ENCODE measurements around the gene MEG3. TPM values are rescaled to one million over a fixed set of nuclear protein-coding genes. Genes with fewer than 3 reads are reported as not detected.

MEG3 gene
- total and polyA plus RNA-seq, 9 of the 15 experiments (the other 6 are each of a cell fraction or from before 2014, with no cell fraction given) = 0.10 to 5.3 (median 1.0) TPM; not detected in 1

GRCh38 chr14:100828031-100828769 is 2.3 kb downstream of the MEG3 start:
- ChIA-PET CTCF (ENCODE audit: low intra/inter-chr PET ratio) (no interaction called here), POLR2A (interaction anchor here (0.7 kb wide), 1 partner anchor 849 kb away, joined by 3 read pairs; no protein-coding TSS in a partner anchor)
- FAIRE-seq (no peak), ATAC-seq (peak; percentile 70; the same call in 2 of the 3 replicates), DNase-seq (ENCODE audit: extremely low read depth in 1 of 4, low spot score in 3 of 4) (peak; percentile 20 to 31 (median 24))
- Histone ChIP-seq H3K4me2 (ENCODE audit: insufficient read depth, low read length) (no peak overlapping the region), H3K27ac (ENCODE audit: extremely low read depth, low read depth, low read length) (no peak overlapping the region), H3K9me1 (ENCODE audit: control insufficient read depth, insufficient read depth, low read length) (no peaks in the 10 kb centered on the region), H3K4me3 (no peak overlapping the region), H3K4me1 (replicated peaks in 1 of 2; ENCODE audit: control insufficient read depth in 2 of 2, insufficient read depth in 2 of 2, low read length in 2 of 2) (peaks cover 0 to 8% of the 10 kb centered on the region in 2 experiments; a peak in 1 of 5 replicates), H3K9ac (ENCODE audit: insufficient read depth in 1 of 2, low read depth in 2 of 2, low read length in 2 of 2) (no peak overlapping the region), H4K20me1 (replicated peaks; ENCODE audit: control insufficient read depth, insufficient read depth, low read length) (no peaks in the 10 kb centered on the region), H3K79me2 (ENCODE audit: control insufficient read depth, insufficient read depth, low read length) (no peaks in the 10 kb centered on the region), H3K36me3 (ENCODE audit: control insufficient read depth, insufficient read depth, low read length) (no peaks in the 10 kb centered on the region), H2AFZ (ENCODE audit: low read depth, low read length) (no peak overlapping the region), H3K9me3 (replicated peaks; ENCODE audit: control insufficient read depth, insufficient read depth, low read depth, low read length) (peaks cover 2% of the 10 kb centered on the region), H3K27me3 (ENCODE audit: control insufficient read depth in 2 of 2, insufficient read depth in 2 of 2, low read length in 2 of 2) (no peaks in the 10 kb centered on the region)
- 66% methylated on average over 6 of the region's 26 CpGs for WGBS (ENCODE audit: insufficient coverage, low coverage, missing lambda C conversion rate)
- no TSS peak for BruUV-seq (replicated peaks)
- intact Hi-C loops (cut with micrococcal nuclease) = no loop called here
- in situ Hi-C loops (cut with MboI) = no loop called here
- no peak for TF ChIP-seq SRSF9 (IDR thresholded peaks at IDR 0.05; ENCODE audit: borderline replicate concordance, low read depth, low read length)
- TF ChIP-seq CBX3 (IDR thresholded peaks at IDR 0.05; ENCODE audit: borderline replicate concordance in 1 of 2, low read length in 2 of 2) = peak in 1 of 2 experiments; percentile 82; a peak in 1 of 3 replicates
- TF ChIP-seq NFYB (IDR thresholded peaks at IDR 0.05; ENCODE audit: extremely low read depth, insufficient read length) = no peak
- TF ChIP-seq UBTF (IDR thresholded peaks at IDR 0.05; ENCODE audit: borderline replicate concordance in 1 of 2, low read depth in 2 of 2, low read length in 2 of 2) = no peak
- TF ChIP-seq POLR3A (IDR thresholded peaks at IDR 0.05; ENCODE audit: borderline replicate concordance, extremely low read depth, insufficient read depth, insufficient read length) = no peak
- no peak for TF ChIP-seq POLR3G (IDR thresholded peaks at IDR 0.05; ENCODE audit: extremely low read depth, insufficient read length, insufficient replicate concordance)
- no peak for TF ChIP-seq HES1 (IDR thresholded peaks at IDR 0.05; ENCODE audit: low read depth)
- no peak for TF ChIP-seq ZNF165 (CRISPR knock-in tag; IDR thresholded peaks at IDR 0.05; ENCODE audit: borderline replicate concordance)
- TF ChIP-seq MEIS2 (IDR thresholded peaks at IDR 0.05; ENCODE audit: partially characterized antibody) = peak; percentile 10
- peak in 1 of 2 experiments; percentile 31; a peak in 1 of 4 replicates for TF ChIP-seq TRIM24 (IDR thresholded peaks at IDR 0.05)
- TF ChIP-seq ZNF445 (CRISPR knock-in tag; IDR thresholded peaks at IDR 0.05; ENCODE audit: low read depth) = no peak
- TF ChIP-seq RAD21 (CRISPR knock-in tag; conservative IDR thresholded peaks at IDR 0.05 in 1 of 2, IDR thresholded peaks at IDR 0.05 in 1 of 2) = peak in 1 of 2 experiments; percentile 40; a peak in 2 of 4 replicates
- no peak for TF ChIP-seq ZNF408 (CRISPR knock-in tag; IDR thresholded peaks at IDR 0.05; ENCODE audit: low read depth)
- no peak for TF ChIP-seq THRAP3 (IDR thresholded peaks at IDR 0.05; ENCODE audit: borderline replicate concordance)
- TF ChIP-seq ZC3H11A (IDR thresholded peaks at IDR 0.05; ENCODE audit: low read depth, low read length) = no peak
- peak; percentile 92 for TF ChIP-seq ZNF263 (CRISPR knock-in tag; IDR thresholded peaks at IDR 0.05; ENCODE audit: borderline replicate concordance)
- no peak for TF ChIP-seq MYBL2 (IDR thresholded peaks at IDR 0.05; ENCODE audit: low read depth)
- no peak for TF ChIP-seq MYBL2 (CRISPR knock-in tag; IDR thresholded peaks at IDR 0.05; ENCODE audit: borderline replicate concordance)
- TF ChIP-seq ZBTB7A (IDR thresholded peaks at IDR 0.05; ENCODE audit: borderline replicate concordance, control insufficient read depth, low read depth, low read length) = no peak

Data from K562 (cell line).